ENCODE results near the gene DLX1. TPM values are rescaled to one million over a fixed set of nuclear protein-coding genes. Genes with fewer than 3 reads are reported as not detected.

The DLX1 gene
- total RNA-seq, 1 donor, result not detected

- no peak for TF ChIP-seq CTCF (IDR thresholded peaks at IDR 0.05; ENCODE audit: insufficient read depth, low read depth, low read length)
- no peak for DNase-seq (ENCODE audit: low read depth)
- H3K4me3 ChIP-seq (ENCODE audit: low read depth, low read length), result no peak overlapping the region
These were observed 38.3 kb upstream of the DLX1 start for GRCh38 chr2:172046866-172047565.

GRCh38 chr2:172047566-172048507 is 37.5 kb upstream of the DLX1 start:
- no peak for TF ChIP-seq CTCF (IDR thresholded peaks at IDR 0.05; ENCODE audit: insufficient read depth, low read depth, low read length)
- no peak for DNase-seq (ENCODE audit: low read depth)
- H3K4me3 ChIP-seq (ENCODE audit: low read depth, low read length), result no peak overlapping the region

GRCh38 chr2:172048508-172049503 is 36.5 kb upstream of the DLX1 start:
- H3K4me3 ChIP-seq (ENCODE audit: low read depth, low read length), result no peak overlapping the region
- no peak for TF ChIP-seq CTCF (IDR thresholded peaks at IDR 0.05; ENCODE audit: insufficient read depth, low read depth, low read length)
- DNase-seq (ENCODE audit: low read depth), result no peak

GRCh38 chr2:172049567-172050120 is 35.7 kb upstream of the DLX1 start:
- no peak for TF ChIP-seq CTCF (IDR thresholded peaks at IDR 0.05; ENCODE audit: insufficient read depth, low read depth, low read length)

GRCh38 chr2:172050479-172051125 is 34.7 kb upstream of the DLX1 start:
- TF ChIP-seq CTCF (IDR thresholded peaks at IDR 0.05; ENCODE audit: insufficient read depth, low read depth, low read length), result no peak
- no peak overlapping the region for H3K4me3 ChIP-seq (ENCODE audit: low read depth, low read length)
- peak; percentile 29 for DNase-seq (ENCODE audit: low read depth)

More at GRCh38 chr2:172049567-172050120, 35.7 kb upstream of the DLX1 start:
- H3K4me3 ChIP-seq (ENCODE audit: low read depth, low read length), result no peak overlapping the region
- DNase-seq (ENCODE audit: low read depth), result no peak
